Measurements from ENCODE around the gene VAMP7. TPM values are rescaled to one million over a fixed set of nuclear protein-coding genes. Genes with fewer than 3 reads are reported as not detected.

VAMP7 gene
- total RNA-seq, 1 experiment from 2014 or later, result 19.9 TPM

- Histone ChIP-seq H2BK5ac (ENCODE audit: insufficient read length, low read length) (no peak overlapping the region), H3K18ac (ENCODE audit: insufficient read length, low read depth, low read length) (no peak overlapping the region), H3K9ac (ENCODE audit: extremely low read depth, insufficient read length, low read length) (no peak overlapping the region), H3K79me1 (ENCODE audit: insufficient read depth, low read depth, low read length, poor library complexity, severe bottlenecking) (no peaks in the 10 kb centered on the region), H3K79me2 (ENCODE audit: insufficient read depth, low read length) (no peaks in the 10 kb centered on the region), H4K5ac (ENCODE audit: insufficient read length, low read depth, low read length) (no peak overlapping the region), H3K27me3 (ENCODE audit: insufficient read depth, low read length) (no peaks in the 10 kb centered on the region), H2BK20ac (ENCODE audit: low read depth, low read length, poor library complexity, severe bottlenecking) (no peak overlapping the region), H3K4ac (ENCODE audit: low read depth, low read length) (no peak overlapping the region), H3K4me2 (ENCODE audit: insufficient read depth, insufficient read length, low read length) (no peak overlapping the region), H2BK12ac (ENCODE audit: insufficient read length, low read depth, low read length) (no peak overlapping the region), H2BK120ac (ENCODE audit: low read depth, low read length, poor library complexity, severe bottlenecking) (no peak overlapping the region), H3K4me1 (ENCODE audit: insufficient read depth, low read length) (no peaks in the 10 kb centered on the region; the same call in 1 of the 2 replicates), H3K23me2 (ENCODE audit: insufficient read length, low read depth, low read length, poor library complexity, severe bottlenecking) (no peaks in the 10 kb centered on the region), H2BK15ac (ENCODE audit: low read depth, low read length) (no peak overlapping the region), H2AK5ac (ENCODE audit: insufficient read length, low read length) (no peak overlapping the region), H3K14ac (ENCODE audit: insufficient read depth, low read length) (no peak overlapping the region), H4K8ac (replicated peaks; ENCODE audit: insufficient read length, low read depth, low read length) (no peak overlapping the region), H3K27ac (ENCODE audit: insufficient read length, low read depth, low read length) (no peak overlapping the region), H3K23ac (ENCODE audit: insufficient read length, low read depth, low read length) (no peak overlapping the region), H4K91ac (ENCODE audit: insufficient read length, low read depth, low read length) (no peak overlapping the region), H2AFZ (ENCODE audit: low read length) (no peak overlapping the region), H3K56ac (ENCODE audit: insufficient read length, low read depth, low read length) (no peak overlapping the region), H3K9me3 (ENCODE audit: control insufficient read depth, low read depth, low read length) (peaks cover 26% of the 10 kb centered on the region), H3T11ph (ENCODE audit: low read length) (no peak overlapping the region), H4K20me1 (ENCODE audit: control insufficient read depth, insufficient read depth, insufficient read length) (no peaks in the 10 kb centered on the region)
- Mint-ChIP-seq H3K9me3 (peaks cover 33 to 34% of the 10 kb centered on the region in 2 experiments), H3K36me3 (ENCODE audit: insufficient read depth in 1 of 3, low read depth in 3 of 3) (peaks cover 0 to 4% (median 2%) of the 10 kb centered on the region in 3 experiments; a peak in 4 of 7 replicates), H3K4me3 (no peak overlapping the region), H3K27me3 (ENCODE audit: low read depth) (no peaks in the 10 kb centered on the region; the same call in 1 of the 2 replicates), H3K27ac (no peak overlapping the region), H3K4me1 (peaks cover 19 to 23% of the 10 kb centered on the region in 2 experiments)
- WGBS (ENCODE audit: extremely low coverage, insufficient read length, low lambda C conversion rate), result no CpG with 5 or more reads among the region's 3 CpGs
- no peak for TF ChIP-seq CTCF (conservative IDR thresholded peaks at IDR 0.05)
- no peak for DNase-seq
Measured at GRCh38 chrX:155956649-155957048, 75.5 kb downstream of the VAMP7 start.

Measured in H9 (cell line).